22Rv1 (cell line): ENCODE data around the gene ETNK2.

Experiments
- CTCF ChIP-seq: fragments of 450-650 bp; IDR thresholded peaks from 2 replicates; pipeline ENCODE4 v1.5.1; 2017; ENCODE audit warnings: mild to moderate bottlenecking
- ZFX ChIP-seq: fragments of 450-650 bp; IDR thresholded peaks from 2 replicates; pipeline ENCODE4 v1.6.1; 2017; ENCODE audit warnings: antibody characterized with exemption, borderline replicate concordance

GRCh38 chr1:204134103-204134502 lies 17.7 kb downstream of the ETNK2 start:
- TF ChIP-seq CTCF (no peak), ZFX (no peak)
